ENCODE results near the gene C1QC. TPM values are rescaled to one million over a fixed set of nuclear protein-coding genes. Genes with fewer than 3 reads are reported as not detected.

The C1QC gene
- total and polyA plus RNA-seq, 2 experiments from 2014 or later = not detected

GRCh38 chr1:22600817-22601605 lies 42.4 kb upstream of the C1QC start:
- H3F3A ChIP-seq (replicated peaks; ENCODE audit: low read depth) = no peaks in the 10 kb centered on the region
- H3K4me2 ChIP-seq = no peak overlapping the region
- no peak for ATAC-seq
- Mint-ChIP-seq H3K27me3 (ENCODE audit: insufficient read depth, low read depth, poor library complexity) (peaks cover 7% of the 10 kb centered on the region), H3K4me1 (peaks cover 12% of the 10 kb centered on the region), H3K36me3 (ENCODE audit: low read depth) (no peaks in the 10 kb centered on the region), H3K9me3 (no peaks in the 10 kb centered on the region), H3K27ac (no peak overlapping the region), H3K4me3 (no peak overlapping the region)
- no peak for DNase-seq (ENCODE audit: low spot score)
- no peak overlapping the region for H3K27ac ChIP-seq (ENCODE audit: low read depth)
- no peaks in the 10 kb centered on the region for H3K9me2 ChIP-seq (ENCODE audit: insufficient read depth)
- H3K36me3 ChIP-seq (ENCODE audit: insufficient read depth) = no peaks in the 10 kb centered on the region
- no peaks in the 10 kb centered on the region for H3K79me2 ChIP-seq (replicated peaks; ENCODE audit: insufficient read depth)
- TF ChIP-seq CTCF (conservative IDR thresholded peaks at IDR 0.05; ENCODE audit: low read depth in 2 of 2) (no peak), ZNF114 (CRISPR knock-in tag; IDR thresholded peaks at IDR 0.05) (no peak), JUNB (IDR thresholded peaks at IDR 0.05; ENCODE audit: unreplicated experiment) (no peak), CREB1 (CRISPR knock-in tag; IDR thresholded peaks at IDR 0.05; ENCODE audit: low read depth) (no peak), NANOG (IDR thresholded peaks at IDR 0.05; ENCODE audit: borderline replicate concordance) (no peak), ETS1 (IDR thresholded peaks at IDR 0.05) (no peak), ZNF462 (CRISPR knock-in tag; IDR thresholded peaks at IDR 0.05) (no peak), STAT1 (IDR thresholded peaks at IDR 0.05; ENCODE audit: unreplicated experiment) (no peak), ZNF331 (CRISPR knock-in tag; IDR thresholded peaks at IDR 0.05; ENCODE audit: low read depth) (no peak), EZH2phosphoT487 (IDR thresholded peaks at IDR 0.05; ENCODE audit: unreplicated experiment) (no peak), POLR2AphosphoS5 (IDR thresholded peaks at IDR 0.05; ENCODE audit: low read depth) (no peak), EZH2 (IDR thresholded peaks at IDR 0.05; ENCODE audit: low read depth, unreplicated experiment) (no peak), REST (IDR thresholded peaks at IDR 0.05; ENCODE audit: unreplicated experiment) (no peak)
- H2AFZ ChIP-seq = no peak overlapping the region
- no peaks in the 10 kb centered on the region for H3K4me1 ChIP-seq (ENCODE audit: insufficient read depth)
- H3K4me3 ChIP-seq = no peak overlapping the region
- 0 out of 2 replicates have a peak, but pooled peaks cover 6% of the 10 kb centered on the region for H4K20me1 ChIP-seq (replicated peaks; ENCODE audit: insufficient read depth)
- no peaks in the 10 kb centered on the region for H3K27me3 ChIP-seq (ENCODE audit: insufficient read depth)
